ENCODE results near the gene SEMA5A. TPM values are rescaled to one million over a fixed set of nuclear protein-coding genes. Genes with fewer than 3 reads are reported as not detected.

The SEMA5A gene
- total RNA-seq, 1 donor from 2014 or later = 0.44 TPM

DNA sequence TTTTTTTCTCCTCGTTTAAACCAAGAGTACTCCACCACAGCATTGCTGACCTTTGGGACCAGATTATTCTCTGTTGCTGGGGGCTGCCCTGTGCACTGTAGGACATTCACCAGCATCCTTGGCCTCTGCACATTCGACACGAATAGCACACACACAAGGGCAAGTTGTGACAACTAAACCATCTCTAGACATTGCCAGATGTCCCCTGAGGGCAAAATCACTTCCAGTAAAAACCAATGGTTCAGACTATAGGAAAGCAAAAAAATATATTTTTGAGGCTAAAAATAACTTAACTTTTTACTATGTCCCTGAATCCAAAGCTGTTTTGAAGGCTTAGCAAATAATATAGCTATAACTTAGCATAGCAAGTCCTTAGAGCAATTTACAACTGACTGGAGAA lies 65.9 kb downstream of the SEMA5A start:
- intact Hi-C loops (cut with micrococcal nuclease) = no loop called here

- intact Hi-C loops (cut with micrococcal nuclease) = no loop called here
These were observed 66.5 kb downstream of the SEMA5A start for GRCh38 chr5:9479361-9479760.

DNA sequence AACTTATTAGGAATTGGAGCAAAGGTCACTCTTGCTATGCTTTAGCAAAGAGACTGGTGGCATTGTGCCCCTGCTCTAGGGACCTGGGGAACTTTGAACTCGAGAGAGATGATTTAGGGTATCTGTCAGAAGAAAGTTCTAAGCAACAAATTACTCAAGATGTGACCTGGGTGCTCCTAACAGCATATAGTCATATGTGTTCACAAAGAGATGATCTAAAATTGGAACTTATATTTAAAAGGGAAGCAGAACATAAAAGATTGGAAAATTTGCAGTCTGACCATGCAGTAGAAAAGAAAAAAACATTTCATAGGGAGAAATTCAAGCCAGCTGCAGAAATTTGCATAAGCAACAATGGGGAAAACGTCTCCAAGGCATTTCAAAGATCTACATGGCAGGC lies 68.3 kb downstream of the SEMA5A start:
- intact Hi-C loops (cut with micrococcal nuclease) = no loop called here

DNA sequence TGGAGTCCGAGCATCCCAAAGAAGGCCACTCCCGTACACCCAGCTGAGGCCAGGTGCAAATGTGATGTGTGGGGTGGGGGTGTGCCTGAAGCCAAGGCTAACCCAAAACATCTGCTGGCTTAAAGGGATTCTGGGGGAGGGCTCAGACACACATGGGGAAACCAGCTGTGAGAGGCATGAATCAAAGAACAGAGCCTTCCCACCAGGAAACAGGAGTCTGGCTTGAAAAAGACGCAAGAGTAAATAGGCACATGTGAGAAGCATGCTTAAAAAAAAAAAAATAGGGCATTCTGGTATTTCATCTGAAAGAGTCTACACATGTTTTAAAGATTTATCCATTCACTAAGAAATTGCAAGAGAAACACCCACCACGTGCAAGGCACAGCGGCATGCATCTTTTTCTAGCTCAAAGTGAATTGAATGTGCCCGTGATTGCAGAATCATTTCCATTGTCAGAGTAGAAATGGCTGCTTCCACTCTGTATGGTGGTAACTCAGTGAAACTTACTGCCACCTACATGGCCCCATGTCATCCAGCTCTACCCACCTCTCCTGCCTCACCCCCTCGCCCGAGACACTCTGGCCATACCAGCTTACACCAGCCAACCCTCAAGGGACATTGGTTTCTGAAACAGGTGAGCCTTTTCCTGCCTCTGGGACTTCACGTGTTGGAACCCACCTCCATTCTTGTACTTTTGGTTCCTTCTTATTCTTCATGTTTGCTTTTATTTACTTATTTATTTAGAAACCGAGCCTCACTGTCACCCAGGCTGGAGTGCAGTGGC lies 71.5 kb downstream of the SEMA5A start:
- intact Hi-C loops (cut with micrococcal nuclease) = no loop called here

- intact Hi-C loops (cut with micrococcal nuclease) = no loop called here
These were observed 72.3 kb downstream of the SEMA5A start for GRCh38 chr5:9473624-9474023.

DNA sequence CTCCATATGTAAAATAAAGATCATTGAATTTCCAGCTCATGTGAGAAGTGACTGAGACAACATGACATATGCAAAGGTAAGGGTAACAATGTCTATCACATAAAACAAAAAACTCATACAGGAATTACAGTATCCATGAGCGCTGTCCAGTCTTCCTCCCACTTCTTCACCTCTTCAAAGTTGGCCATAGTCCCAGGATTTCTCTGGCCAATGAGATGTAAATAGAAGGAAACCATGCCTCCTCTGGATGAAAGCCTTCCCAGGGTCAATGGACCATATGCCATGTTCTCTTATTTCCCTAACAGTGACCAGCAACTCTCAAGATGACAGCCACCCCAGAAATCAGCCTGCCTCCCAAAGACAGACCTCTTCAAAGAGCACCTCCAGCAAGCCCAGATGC lies 75.5 kb downstream of the SEMA5A start:
- intact Hi-C loops (cut with micrococcal nuclease) = no loop called here

DNA sequence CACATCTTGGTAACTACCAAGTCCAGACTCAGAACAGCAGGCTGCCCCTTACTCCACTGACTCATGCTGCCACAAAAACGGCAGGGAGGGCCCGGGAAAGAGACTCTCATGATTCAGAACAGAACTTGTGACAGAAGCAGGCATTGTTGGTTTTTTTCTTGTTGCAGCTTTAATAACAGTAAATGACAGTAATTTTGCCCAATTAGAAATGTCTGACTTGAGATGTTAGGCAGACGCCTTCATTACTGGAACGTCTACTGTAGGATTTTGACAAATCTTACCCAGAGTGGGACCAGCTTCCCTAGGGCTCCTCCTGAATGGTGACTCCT lies 77.9 kb downstream of the SEMA5A start:
- intact Hi-C loops (cut with micrococcal nuclease) = no loop called here

DNA sequence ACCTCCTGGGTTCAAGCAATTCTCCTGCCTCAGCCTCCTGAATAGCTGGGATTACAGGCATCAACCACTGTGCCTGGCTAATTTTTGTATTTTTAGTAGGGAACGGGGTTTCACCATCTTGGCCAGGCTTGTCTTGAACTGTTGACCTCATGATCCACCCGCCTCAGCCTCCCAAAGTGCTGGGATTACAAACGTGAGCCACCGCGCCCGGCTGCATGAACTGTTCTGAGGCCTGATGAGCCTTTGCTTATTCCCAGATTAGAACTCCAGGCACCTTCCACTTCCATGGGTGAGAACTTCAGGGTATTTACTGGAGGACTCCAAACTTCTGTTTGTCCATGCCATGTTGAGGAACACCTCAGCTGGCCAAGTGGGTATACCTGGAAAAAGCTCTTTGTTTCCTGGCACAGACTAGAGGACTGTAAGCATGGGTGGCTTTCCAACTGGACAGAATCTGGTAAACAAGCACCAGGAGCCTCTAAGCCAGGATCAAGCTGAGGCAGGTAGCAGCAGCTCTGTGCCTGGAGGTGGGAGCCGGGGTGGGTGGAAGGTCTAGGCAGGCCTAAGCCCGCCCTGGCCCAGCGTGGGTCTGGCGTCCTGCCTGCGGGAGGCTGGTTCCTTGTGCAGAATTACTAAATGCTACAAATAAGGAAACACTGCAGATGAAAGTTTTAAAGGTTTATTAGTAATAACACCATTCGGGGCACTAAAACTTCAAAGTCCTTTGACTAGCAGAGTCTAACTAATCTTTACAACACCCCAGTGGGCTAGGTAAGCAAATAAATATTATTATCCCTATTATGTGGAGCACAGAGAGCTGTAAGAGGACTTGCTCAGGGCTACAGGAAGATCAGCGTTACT lies 78.4 kb downstream of the SEMA5A start:
- intact Hi-C loops (cut with micrococcal nuclease) = no loop called here

DNA sequence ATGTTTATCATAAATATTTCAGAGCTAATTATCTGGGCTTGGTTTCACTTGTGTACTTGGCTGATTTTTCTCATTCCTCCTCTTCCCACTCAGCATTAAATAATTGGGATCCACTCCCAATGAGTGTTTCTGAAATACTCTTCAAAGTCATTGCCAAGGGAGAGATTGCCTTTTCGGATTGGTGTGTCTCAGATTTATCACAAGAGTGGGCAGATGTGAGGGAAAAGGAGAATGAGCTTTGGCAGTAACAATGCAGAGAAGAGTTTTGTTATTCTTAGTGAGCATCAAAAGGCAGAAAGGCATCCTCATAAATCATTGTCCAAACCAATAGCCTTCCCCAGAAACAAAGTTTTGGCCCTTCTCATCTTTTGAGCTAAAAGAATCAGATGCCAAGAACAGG lies 79.2 kb downstream of the SEMA5A start:
- intact Hi-C loops (cut with micrococcal nuclease) = no loop called here

GRCh38 chr5:9464478-9464877 lies 81.4 kb downstream of the SEMA5A start:
- intact Hi-C loops (cut with micrococcal nuclease) = no loop called here

GRCh38 chr5:9462109-9462508 lies 83.8 kb downstream of the SEMA5A start:
- intact Hi-C loops (cut with micrococcal nuclease) = no loop called here

- intact Hi-C loops (cut with micrococcal nuclease) = no loop called here
These were observed 84.8 kb downstream of the SEMA5A start for GRCh38 chr5:9460885-9461645.

GRCh38 chr5:9456435-9457042 lies 89.3 kb downstream of the SEMA5A start:
- intact Hi-C loops (cut with micrococcal nuclease) = no loop called here

- intact Hi-C loops (cut with micrococcal nuclease) = no loop called here
These were observed 89.9 kb downstream of the SEMA5A start for GRCh38 chr5:9455826-9456434.

GRCh38 chr5:9454491-9454890 lies 91.4 kb downstream of the SEMA5A start:
- intact Hi-C loops (cut with micrococcal nuclease) = no loop called here

DNA sequence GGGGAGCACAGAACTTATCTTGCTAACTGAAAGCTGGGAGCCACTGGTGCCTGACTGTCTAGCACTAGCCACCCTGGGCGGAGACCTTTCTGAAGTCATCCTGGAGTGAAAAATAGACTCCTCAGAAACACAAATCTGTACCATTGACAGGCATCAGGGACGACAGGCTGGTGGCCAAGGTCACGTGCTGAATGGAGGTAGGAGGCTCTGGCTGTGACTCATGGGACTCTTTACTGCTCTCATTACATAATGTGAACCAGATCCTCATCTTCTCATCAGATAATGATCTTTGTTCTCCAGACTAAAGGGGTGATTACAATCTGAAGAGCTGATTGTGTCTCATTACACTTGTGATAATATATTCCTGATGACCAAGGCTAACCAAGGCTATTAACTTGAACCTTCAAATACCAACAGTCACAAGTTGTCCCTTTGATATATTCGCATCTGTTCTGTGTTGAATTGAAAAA lies 91.8 kb downstream of the SEMA5A start:
- intact Hi-C loops (cut with micrococcal nuclease) = no loop called here

- intact Hi-C loops (cut with micrococcal nuclease) = no loop called here
These were observed 92.3 kb downstream of the SEMA5A start for GRCh38 chr5:9453480-9454011.

- intact Hi-C loops (cut with micrococcal nuclease) = no loop called here
These were observed 93.7 kb downstream of the SEMA5A start for GRCh38 chr5:9452181-9452580.

GRCh38 chr5:9451037-9451436 lies 94.8 kb downstream of the SEMA5A start:
- intact Hi-C loops (cut with micrococcal nuclease) = no loop called here

GRCh38 chr5:9447691-9448090 lies 98.2 kb downstream of the SEMA5A start:
- intact Hi-C loops (cut with micrococcal nuclease) = no loop called here

All from T-helper 1 cell treated with Interleukin-12 subunit alpha and Interleukin-12 subunit beta and Interleukin-4 antibody, amounts not matched to agents 30 ng/mL and 1 ng/mL, for 36 hours (primary cell).